Measurements from ENCODE around the gene ROR1.
A peak's percentile ranks its signal among the peaks of the same experiment; 100 is the strongest.

Gene ROR1

GRCh38 chr1:63915121-63915520 is 141.3 kb downstream of the ROR1 start:
- DNase-seq, result no peak

GRCh38 chr1:63916485-63917360 is 142.9 kb downstream of the ROR1 start:
- no peak for DNase-seq

- peak in 2 of 3 donors; percentile 10 to 42 for DNase-seq
Observed at GRCh38 chr1:63917571-63918417, 144.0 kb downstream of the ROR1 start.

- no peak for DNase-seq
Observed at GRCh38 chr1:63918418-63918945, 144.7 kb downstream of the ROR1 start.

- no peak for DNase-seq
Observed at GRCh38 chr1:63920154-63921117, 146.6 kb downstream of the ROR1 start.

- no peak for DNase-seq
Observed at GRCh38 chr1:63921359-63921758, 147.5 kb downstream of the ROR1 start.

- no peak for DNase-seq
Observed at GRCh38 chr1:63921802-63922201, 148.0 kb downstream of the ROR1 start.

GRCh38 chr1:63922848-63923247 is 149.0 kb downstream of the ROR1 start:
- no peak for DNase-seq

- no peak for DNase-seq
Observed at GRCh38 chr1:63923302-63923701, 149.5 kb downstream of the ROR1 start.

GRCh38 chr1:63924600-63924999 is 150.8 kb downstream of the ROR1 start:
- DNase-seq, result no peak

- DNase-seq, result no peak
Observed at GRCh38 chr1:63928186-63929105, 154.6 kb downstream of the ROR1 start.

- no peak for DNase-seq
Observed at GRCh38 chr1:63929106-63929478, 155.3 kb downstream of the ROR1 start.

GRCh38 chr1:63931468-63931867 is 157.7 kb downstream of the ROR1 start:
- DNase-seq, result no peak

- DNase-seq, result no peak
Observed at GRCh38 chr1:63934697-63935096, 160.9 kb downstream of the ROR1 start.

GRCh38 chr1:63935143-63935542 is 161.3 kb downstream of the ROR1 start:
- no peak for DNase-seq

GRCh38 chr1:63935553-63935952 is 161.7 kb downstream of the ROR1 start:
- DNase-seq, result no peak

- no peak for DNase-seq
Observed at GRCh38 chr1:63936276-63936675, 162.5 kb downstream of the ROR1 start.

GRCh38 chr1:63936801-63937200 is 163.0 kb downstream of the ROR1 start:
- DNase-seq, result no peak

GRCh38 chr1:63937461-63938022 is 163.7 kb downstream of the ROR1 start:
- DNase-seq, result peak in 1 of 3 donors; percentile 7

GRCh38 chr1:63940440-63940839 is 166.6 kb downstream of the ROR1 start:
- no peak for DNase-seq

- DNase-seq, result no peak
Observed at GRCh38 chr1:63943393-63943792, 169.6 kb downstream of the ROR1 start.
